Left lung (tissue), 10 donors: ENCODE results near the gene ABCA1. TPM values are rescaled to one million over a fixed set of nuclear protein-coding genes. Genes with fewer than 3 reads are reported as not detected.
"Not testable (repeated sequence)": the region's sequence is repeated elsewhere in the genome, so short reads cannot be mapped to it uniquely, and the experiment has no call there.

ENCODE experiments used
- ATAC-seq: fragments of 200-7000 bp; cut with Tn5 transposase; one replicate; pipeline ENCODE4 v1.9.1; 2020; ENCODE audit warnings: moderate library complexity
- DNase-seq, 4 donors: peaks; one replicate each; pipeline ENCODE4 v3.0.0-alpha.2; 2013 to 2020
- H3K27ac ChIP-seq, 2 donors: fragments of 200-600 bp; sonication (generic) in 1 of 2; one replicate each; pipeline versions ENCODE4 v1.5.0 to v1.8.0; 2020 to 2021
- H3K27me3 ChIP-seq, 2 donors: fragments of 200-600 bp; sonication (generic) in 1 of 2; one replicate each; pipeline versions ENCODE4 v1.5.0 to v1.8.0; 2020 to 2021
- H3K36me3 ChIP-seq, 2 donors: fragments of 200-600 bp; sonication (generic) in 1 of 2; one replicate each; pipeline versions ENCODE4 v1.5.0 to v1.8.0; 2020 to 2021
- H3K4me1 ChIP-seq, 2 donors: fragments of 200-600 bp; one replicate each; pipeline ENCODE4 v1.8.0; 2021
- H3K4me3 ChIP-seq, 2 donors: fragments of 200-600 bp; sonication (generic) in 1 of 2; one replicate each; pipeline versions ENCODE4 v1.5.0 to v1.8.0; 2020 to 2021; ENCODE audit warnings: mild to moderate bottlenecking in 1 of 2
- H3K9me3 ChIP-seq, 2 donors: fragments of 200-600 bp; sonication (generic) in 1 of 2; one replicate each; pipeline versions ENCODE4 v1.5.0 to v1.8.0; 2020 to 2021
- CTCF ChIP-seq, 2 donors: fragments of 200-600 bp; sonication (generic) in 1 of 2; IDR thresholded peaks; one replicate each; pipeline versions ENCODE4 v1.5.0 to v1.8.0; 2021; ENCODE audit warnings: antibody characterized with exemption in 2 of 2
- intact Hi-C, 2 donors: fragments of 100-400 bp; cut with DNase I; formaldehyde crosslinking; loops; one replicate each; pipeline versions ENCODE4 v1.11.2 to v1.14.2; 2022
- polyA plus RNA-seq, 6 donors: library from polyadenylated mRNA; unstranded; fragments of 120-200 nt; gene quantifications; one replicate each; pipeline ENCODE4 v1.2.1, GENCODE V29; 2013; ENCODE audit not compliant: insufficient read length in 6 of 6
- total RNA-seq, 2 donors: library from RNA; stranded (reverse); fragmentation: NEBNext Ultra II Directional; extraction: Animal tissue kit (Norgen Biotek cat#: 25700); gene quantifications; one replicate each; pipeline ENCODE4 v1.2.1, GENCODE V29; 2021
- donor health status: DM: no; HTN: yes; CAD: no.
- donor health status: DM: no; HTN: no; CAD: no.

ABCA1 gene
- total and polyA plus RNA-seq, 8 donors = 12.8 to 53.0 (median 18.2) TPM

GRCh38 chr9:104960662-104961061, 32.7 kb upstream of the ABCA1 start:
- Histone ChIP-seq H3K36me3 (no peaks in the 10 kb centered on the region), H3K27ac (no peak overlapping the region), H3K4me3 (no peak overlapping the region), H3K9me3 (no peaks in the 10 kb centered on the region), H3K27me3 (no peaks in the 10 kb centered on the region), H3K4me1 (peaks cover 3 to 22% of the 10 kb centered on the region in 2 donors)
- ATAC-seq (no peak), DNase-seq (no peak)
- TF ChIP-seq CTCF (IDR thresholded peaks at IDR 0.05) = no peak
- intact Hi-C loops = no loop called here

GRCh38 chr9:104958751-104959150, 30.8 kb upstream of the ABCA1 start:
- DNase-seq = no peak
- no peak for TF ChIP-seq CTCF (IDR thresholded peaks at IDR 0.05)
- intact Hi-C loops = no loop called here

GRCh38 chr9:104958006-104958405, 30.1 kb upstream of the ABCA1 start:
- H3K27ac ChIP-seq, H3K27me3 ChIP-seq, H3K9me3 ChIP-seq, DNase-seq, intact Hi-C loops, H3K4me3 ChIP-seq, ATAC-seq, H3K36me3 ChIP-seq: not testable (repeated sequence)
- peaks cover 3 to 16% of the 10 kb centered on the region in 2 donors for H3K4me1 ChIP-seq

More at GRCh38 chr9:104958751-104959150, 30.8 kb upstream of the ABCA1 start:
- ATAC-seq = no peak
- no peaks in the 10 kb centered on the region for H3K27me3 ChIP-seq
- no peaks in the 10 kb centered on the region for H3K9me3 ChIP-seq
- no peaks in the 10 kb centered on the region for H3K36me3 ChIP-seq
- H3K27ac ChIP-seq = no peak overlapping the region
- H3K4me1 ChIP-seq = peaks cover 3 to 21% of the 10 kb centered on the region in 2 donors
- no peak overlapping the region for H3K4me3 ChIP-seq

GRCh38 chr9:104951487-104951886, 23.5 kb upstream of the ABCA1 start:
- intact Hi-C loops = no loop called here
- DNase-seq (no peak), ATAC-seq (no peak)
- H3K27me3 ChIP-seq = no peaks in the 10 kb centered on the region
- H3K27ac ChIP-seq = no peak overlapping the region
- no peaks in the 10 kb centered on the region for H3K4me1 ChIP-seq
- H3K4me3 ChIP-seq = no peak overlapping the region
- H3K9me3 ChIP-seq = no peaks in the 10 kb centered on the region
- TF ChIP-seq CTCF (IDR thresholded peaks at IDR 0.05) = no peak
- no peaks in the 10 kb centered on the region for H3K36me3 ChIP-seq

GRCh38 chr9:104950838-104951237, 22.9 kb upstream of the ABCA1 start:
- H3K27ac ChIP-seq = no peak overlapping the region
- ATAC-seq (no peak), DNase-seq (no peak)
- no peak for TF ChIP-seq CTCF (IDR thresholded peaks at IDR 0.05)
- H3K27me3 ChIP-seq = no peaks in the 10 kb centered on the region
- H3K4me3 ChIP-seq = no peak overlapping the region
- intact Hi-C loops = no loop called here
- H3K36me3 ChIP-seq = no peaks in the 10 kb centered on the region
- H3K4me1 ChIP-seq = no peaks in the 10 kb centered on the region
- no peaks in the 10 kb centered on the region for H3K9me3 ChIP-seq

GRCh38 chr9:104948277-104948676, 20.3 kb upstream of the ABCA1 start:
- TF ChIP-seq CTCF (IDR thresholded peaks at IDR 0.05) = no peak
- Histone ChIP-seq H3K4me3 (no peak overlapping the region), H3K27ac (no peak overlapping the region), H3K4me1 (no peaks in the 10 kb centered on the region), H3K27me3 (no peaks in the 10 kb centered on the region), H3K36me3 (no peaks in the 10 kb centered on the region), H3K9me3 (no peaks in the 10 kb centered on the region)
- intact Hi-C loops = no loop called here
- ATAC-seq (no peak), DNase-seq (no peak)
